ENCODE data around the gene XPNPEP1.

GRCh38 chr10:109959259-109960145 lies 36.2 kb upstream of the XPNPEP1 start:
- TF ChIP-seq, protein P1, sequence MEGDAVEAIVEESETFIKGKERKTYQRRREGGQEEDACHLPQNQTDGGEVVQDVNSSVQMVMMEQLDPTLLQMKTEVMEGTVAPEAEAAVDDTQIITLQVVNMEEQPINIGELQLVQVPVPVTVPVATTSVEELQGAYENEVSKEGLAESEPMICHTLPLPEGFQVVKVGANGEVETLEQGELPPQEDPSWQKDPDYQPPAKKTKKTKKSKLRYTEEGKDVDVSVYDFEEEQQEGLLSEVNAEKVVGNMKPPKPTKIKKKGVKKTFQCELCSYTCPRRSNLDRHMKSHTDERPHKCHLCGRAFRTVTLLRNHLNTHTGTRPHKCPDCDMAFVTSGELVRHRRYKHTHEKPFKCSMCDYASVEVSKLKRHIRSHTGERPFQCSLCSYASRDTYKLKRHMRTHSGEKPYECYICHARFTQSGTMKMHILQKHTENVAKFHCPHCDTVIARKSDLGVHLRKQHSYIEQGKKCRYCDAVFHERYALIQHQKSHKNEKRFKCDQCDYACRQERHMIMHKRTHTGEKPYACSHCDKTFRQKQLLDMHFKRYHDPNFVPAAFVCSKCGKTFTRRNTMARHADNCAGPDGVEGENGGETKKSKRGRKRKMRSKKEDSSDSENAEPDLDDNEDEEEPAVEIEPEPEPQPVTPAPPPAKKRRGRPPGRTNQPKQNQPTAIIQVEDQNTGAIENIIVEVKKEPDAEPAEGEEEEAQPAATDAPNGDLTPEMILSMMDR (IDR thresholded peaks at IDR 0.05) = no peak
- no peak for TF ChIP-seq POLR2A (IDR thresholded peaks at IDR 0.05)
